Urothelium cell line (cell line): ENCODE measurements around the gene TMEM168.
"Not testable (repeated sequence)": the region's sequence is repeated elsewhere in the genome, so short reads cannot be mapped to it uniquely, and the experiment has no call there.

Experiments used
- DNase-seq: peaks from one replicate; pipeline ENCODE4 v3.0.0; 2011; ENCODE audit warnings: low spot score, mixed read lengths
- FAIRE-seq: peaks from 2 replicates; lab custom pipeline; 2011; peaks lifted over from hg19 to GRCh38; lab: Jason Lieb, UNC

Gene TMEM168

DNA sequence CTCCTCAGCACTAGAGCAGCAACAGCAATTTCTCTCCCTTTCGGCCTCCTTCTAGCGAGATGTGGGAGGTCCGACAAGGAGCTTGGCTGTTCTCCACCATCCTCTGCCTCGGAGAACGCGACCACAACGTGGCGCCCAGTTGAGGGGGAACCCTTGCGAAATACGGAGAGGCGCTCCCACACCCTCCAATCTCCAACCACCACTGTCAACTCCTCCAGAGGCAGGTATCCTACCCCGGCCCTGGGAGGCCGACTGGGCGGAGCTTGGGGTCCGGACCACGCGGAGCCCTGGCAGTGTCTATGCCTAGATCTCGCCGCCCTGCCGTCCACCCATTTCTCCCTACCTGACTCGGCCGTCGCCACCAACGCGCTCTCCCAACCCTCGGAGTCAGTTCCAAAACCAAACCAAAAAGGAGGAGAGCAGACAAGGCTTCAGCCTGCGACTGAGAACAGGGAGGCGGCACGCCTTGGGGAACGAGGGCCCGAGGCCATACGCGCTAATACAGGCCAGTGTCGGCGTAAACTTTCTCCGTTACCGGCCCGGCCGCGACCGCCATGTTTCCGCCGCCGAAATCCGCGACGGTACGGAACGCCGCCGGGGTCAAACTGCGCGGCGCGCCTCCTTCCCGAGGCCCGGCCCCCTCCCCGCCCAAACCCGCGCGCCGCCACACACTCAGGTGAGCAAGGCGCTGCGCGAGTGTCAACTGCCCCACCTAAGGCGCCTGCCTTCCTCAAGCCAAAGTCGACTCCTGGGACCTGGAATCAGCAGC lies at the start of gene TMEM168:
Gene TMEM168, minus strand, starts transcription at position 577 of the 769 bp plus-strand sequence. CDS start 5,568 bp downstream, outside the sequence.
- FAIRE-seq = no peak
- DNase-seq = peak; percentile 78

DNA sequence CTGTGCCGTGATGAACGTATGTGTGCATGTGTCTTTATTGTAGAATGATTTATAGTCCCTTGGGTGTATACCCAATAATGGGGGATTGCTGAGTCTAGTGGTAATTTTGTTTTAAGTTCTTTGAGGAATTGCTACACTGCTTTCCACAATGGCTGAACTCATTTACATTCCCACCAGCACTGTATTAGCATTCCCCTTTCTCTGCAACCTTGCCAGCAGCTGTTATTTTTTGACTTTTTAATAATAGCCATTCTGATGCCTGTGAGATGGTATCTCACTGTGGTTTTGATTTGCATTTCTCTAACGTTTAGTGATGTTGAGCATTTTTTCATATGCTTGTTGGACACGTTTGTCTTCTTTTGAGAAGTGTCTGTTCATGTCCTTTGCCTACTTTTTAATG lies 45.7 kb upstream of the TMEM168 start:
- not testable (repeated sequence) for FAIRE-seq, DNase-seq

- no peak for DNase-seq
- FAIRE-seq = no peak
Measured at GRCh38 chr7:112833082-112833481, 42.9 kb upstream of the TMEM168 start.

DNA sequence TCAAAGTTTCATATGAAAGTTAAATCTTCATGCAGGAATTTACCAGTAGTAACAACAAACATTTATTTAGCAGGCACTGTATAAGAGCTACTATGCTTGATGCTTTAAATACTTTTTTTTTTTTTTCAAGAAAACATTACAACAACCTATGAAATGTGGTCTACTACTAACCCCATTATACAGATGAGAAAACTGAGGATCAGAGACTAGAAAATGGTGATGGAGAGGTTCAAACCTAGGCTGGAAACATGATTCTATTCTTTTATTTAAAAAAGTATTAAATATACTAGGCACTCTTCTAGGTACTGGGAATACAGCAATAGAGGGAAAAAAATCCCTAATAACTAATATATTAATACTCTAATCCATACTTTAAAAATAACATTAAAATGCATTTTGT lies 40.6 kb upstream of the TMEM168 start:
- FAIRE-seq = no peak

DNA sequence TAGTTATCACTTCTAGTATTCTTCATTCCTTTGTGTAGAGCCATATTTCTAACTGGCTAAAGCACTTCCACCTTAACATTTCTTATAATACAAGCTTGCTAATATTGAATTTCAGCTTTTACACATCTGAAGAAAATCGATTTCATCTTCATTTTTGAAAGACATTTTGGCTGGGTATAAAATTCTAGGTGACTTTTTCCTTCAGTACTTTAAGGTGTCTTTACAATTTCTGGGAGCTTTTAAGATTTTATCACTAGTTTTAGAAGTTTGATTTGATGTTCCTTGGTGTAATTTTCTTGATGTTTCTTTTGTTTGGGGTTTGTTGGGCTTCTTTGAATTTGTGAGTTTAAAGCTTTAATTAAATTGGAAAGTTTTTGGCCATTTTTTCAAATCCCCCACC lies 38.5 kb upstream of the TMEM168 start:
- no peak for FAIRE-seq

More for the DNA sequence above, 40.6 kb upstream of the TMEM168 start:
- no peak for DNase-seq

DNA sequence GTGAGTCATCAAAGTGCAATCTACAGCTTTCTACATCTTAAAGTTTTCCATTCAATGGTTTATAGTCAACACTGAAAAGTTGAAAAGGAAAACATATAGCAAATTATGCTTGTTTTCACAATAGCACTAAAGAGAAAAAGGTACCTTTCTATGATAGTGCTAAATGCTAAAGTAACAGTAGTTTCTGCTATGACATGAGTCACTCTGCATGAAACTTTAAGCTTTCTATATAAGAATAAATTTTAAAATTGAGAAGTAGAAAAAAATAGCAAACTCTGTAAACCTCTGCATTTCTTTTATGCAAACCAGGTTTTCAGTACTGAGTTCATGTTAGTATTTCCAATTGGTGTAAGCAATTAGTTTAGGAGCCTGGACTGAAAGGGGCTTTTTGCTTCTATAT lies 31.2 kb upstream of the TMEM168 start:
- FAIRE-seq (no peak), DNase-seq (no peak)

More for the DNA sequence above, 38.5 kb upstream of the TMEM168 start:
- no peak for DNase-seq

DNA sequence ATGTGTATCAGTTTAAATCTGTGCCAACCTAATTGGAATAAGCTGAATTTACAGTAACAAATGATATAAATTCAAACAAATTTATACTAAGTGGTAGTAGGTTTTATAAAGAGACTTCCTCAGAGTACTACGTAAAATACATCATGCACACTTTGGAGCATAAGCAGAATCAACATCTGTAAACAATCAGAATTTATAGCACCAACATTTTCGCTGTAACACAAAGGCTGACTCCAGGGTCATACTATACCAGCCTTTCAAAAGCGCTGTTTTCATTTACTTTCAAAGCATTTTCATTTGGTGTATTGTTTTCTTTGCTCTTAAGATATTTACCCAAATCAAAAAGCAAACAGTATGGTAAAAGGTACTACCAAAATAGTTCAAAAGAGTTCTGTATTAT lies 29.3 kb upstream of the TMEM168 start:
- no peak for DNase-seq
- no peak for FAIRE-seq

GRCh38 chr7:112806156-112806555 lies 16.0 kb upstream of the TMEM168 start:
- FAIRE-seq (no peak), DNase-seq (no peak)

DNA sequence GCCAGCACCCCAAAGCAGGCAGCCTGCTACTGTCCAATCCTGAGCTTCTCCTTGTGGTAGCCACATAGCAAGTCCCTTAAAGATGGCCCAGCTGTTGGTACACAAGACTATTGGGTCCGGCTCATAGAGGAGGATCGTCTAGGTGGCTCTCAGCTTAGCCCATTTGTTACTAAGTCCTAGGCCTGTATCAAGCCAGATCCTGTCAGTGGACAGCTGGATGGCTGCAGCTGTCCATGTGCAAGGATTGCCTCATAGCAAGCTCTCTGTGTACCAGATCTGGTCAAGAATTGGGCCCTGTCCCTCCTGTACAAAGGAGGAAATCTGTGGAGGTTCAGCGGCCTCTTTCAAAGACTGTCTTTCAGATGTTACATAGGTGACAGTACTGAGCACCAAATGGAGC lies 12.2 kb upstream of the TMEM168 start:
- FAIRE-seq (no peak), DNase-seq (no peak)

DNA sequence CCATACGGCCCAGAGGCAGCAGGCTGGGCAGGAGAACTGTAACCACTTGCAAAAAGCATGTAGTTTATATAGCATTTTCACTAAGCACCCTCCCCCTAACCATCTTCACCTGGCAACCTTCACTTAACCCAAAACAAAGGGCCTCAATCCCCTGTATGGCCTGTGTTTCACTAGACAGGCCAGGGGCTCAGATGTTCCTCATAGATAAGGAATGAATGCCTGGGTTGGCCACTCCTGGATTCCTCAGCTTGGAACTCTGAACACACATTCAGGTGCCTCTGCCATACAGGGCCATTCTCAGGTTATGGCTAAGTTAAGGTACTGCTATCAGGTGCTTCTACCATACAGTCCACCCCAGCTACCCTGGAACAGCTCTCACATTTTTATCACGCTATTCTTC lies 10.3 kb upstream of the TMEM168 start:
- FAIRE-seq (no peak), DNase-seq (no peak)

DNA sequence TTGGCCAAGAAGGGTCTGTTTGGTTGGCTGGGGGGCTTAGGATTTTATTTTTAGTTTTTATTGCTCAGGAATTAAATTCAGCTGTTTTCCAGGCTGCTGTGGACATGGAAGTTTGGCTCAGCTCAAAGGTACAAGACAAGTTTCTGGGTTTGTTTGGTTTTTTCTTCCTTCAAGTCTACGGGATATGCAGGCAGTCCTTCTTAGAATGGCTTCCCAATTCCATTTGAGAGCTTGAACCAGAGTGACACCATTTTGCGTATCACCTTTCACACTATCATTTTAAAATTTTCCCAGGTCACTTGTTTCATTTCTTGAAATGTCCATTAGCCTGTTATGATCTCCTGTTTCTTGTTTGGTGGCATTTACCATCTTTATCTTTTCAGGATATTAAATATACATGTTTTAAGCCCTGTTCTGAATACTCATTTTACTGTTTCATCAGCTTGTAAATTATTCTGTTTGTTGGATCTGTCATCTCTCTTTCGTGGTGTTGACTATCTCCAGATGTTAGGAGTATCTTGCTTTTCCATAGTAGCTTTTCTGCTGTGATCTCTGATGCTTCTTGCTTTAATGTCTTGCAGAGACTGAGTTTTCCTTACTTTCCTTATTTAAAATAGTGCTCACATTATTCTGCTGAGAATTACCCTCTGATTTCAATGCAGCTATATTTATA lies 9.4 kb upstream of the TMEM168 start:
- FAIRE-seq (no peak), DNase-seq (no peak)

DNA sequence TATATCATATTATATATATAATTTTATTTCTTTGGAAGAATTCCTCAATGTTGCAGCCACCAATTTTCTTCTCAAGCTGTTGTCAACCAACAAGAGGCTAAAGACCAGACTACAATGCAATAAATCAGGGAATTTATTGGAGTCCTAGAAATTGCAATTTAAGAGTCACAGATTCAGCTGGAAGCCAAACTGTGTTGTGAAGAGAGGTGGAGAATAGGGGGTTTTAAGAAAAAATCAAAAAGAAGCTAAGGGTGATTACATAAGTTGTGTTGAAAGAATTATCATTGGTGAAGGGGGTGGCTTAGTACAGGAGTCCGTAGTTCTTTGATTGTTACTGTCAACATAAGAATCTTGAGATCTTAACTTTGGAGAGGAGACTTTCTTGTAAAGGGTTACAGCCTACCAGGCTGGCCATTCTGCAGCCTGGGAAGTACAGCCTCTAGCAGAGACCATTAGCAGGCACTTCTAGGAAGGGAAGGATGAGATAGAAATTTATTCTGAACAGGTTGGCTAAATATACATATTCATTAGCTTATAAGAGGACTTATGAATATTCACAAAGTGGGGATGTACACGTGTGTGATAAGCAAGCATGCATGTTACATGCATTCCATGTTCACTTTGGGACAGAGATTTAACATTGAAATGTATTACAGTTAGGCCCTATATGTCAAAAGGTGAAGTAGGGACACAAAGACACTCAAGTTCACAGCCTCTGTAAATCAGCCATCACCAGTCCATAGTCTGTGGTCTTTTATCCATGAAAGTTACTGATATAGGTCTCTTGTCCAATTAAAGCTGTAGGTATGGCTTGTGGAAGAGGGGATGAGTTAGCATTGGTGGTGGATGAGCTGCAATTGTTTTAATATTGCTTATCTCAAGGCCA lies 8.3 kb upstream of the TMEM168 start:
- DNase-seq (no peak), FAIRE-seq (no peak)

DNA sequence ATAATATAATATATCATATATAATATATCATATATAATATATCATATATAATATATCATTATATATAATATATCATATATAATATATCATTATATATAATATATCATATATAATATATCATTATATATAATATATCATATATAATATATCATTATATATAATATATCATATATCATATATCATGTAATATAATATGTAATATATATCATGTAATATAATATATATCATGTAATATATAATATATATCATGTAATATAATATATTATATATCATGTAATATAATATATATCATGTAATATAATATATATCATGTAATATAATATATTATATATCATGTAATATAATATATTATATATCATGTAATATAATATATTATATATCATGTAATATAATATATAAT lies 6.4 kb upstream of the TMEM168 start:
- FAIRE-seq, DNase-seq: not testable (repeated sequence)

DNA sequence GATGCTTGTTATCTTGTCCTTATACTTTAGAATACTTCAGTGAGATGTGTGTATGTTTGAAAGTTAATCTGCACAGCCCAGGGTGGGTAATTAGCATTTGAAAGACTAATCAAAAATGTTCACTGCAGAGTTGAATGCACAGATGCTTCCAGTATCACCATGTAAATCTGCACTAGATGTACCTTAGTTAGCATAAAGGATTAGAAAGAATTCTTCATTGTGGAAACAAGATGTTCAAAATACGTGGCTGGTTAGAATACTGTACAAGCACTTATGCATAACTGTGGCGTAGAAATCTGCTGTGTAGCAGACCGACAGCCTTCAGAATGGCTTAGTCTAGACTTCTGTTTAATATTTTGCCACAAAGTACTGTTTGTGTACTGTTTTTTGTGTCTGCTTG lies 2.2 kb upstream of the TMEM168 start:
- no peak for DNase-seq
- FAIRE-seq = no peak

DNA sequence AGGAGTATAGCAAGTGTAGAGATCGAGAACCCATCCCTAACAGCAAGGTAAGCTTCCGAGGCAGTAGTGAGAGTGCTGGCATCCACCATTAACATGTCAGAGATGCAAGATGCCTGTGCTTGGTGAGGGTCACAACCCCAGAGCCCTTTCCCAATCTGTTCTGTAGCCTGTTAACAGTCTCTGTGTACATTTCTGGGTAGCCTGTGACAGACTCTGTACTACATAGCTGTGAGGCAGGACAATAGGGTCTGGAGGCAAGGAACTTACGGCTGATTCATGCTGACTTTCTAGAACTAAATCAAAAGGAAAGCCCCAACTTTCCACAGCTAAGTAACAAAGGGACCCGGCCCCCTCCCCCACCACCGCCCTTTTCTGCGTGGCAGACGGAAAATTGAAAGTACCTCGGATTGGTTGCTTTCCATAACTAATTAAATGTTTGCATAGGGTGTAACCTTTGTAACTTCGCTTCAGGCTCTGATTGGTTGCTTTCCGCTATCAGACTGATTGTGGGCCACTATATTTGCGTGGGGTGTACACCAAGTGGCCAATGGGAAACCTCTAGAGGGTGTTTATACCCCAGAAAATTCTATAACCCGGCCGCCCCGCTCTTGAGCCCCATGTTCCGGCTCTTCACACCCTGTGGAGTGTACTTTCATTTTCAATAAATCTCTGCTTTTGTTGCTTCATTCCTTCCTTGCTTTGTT lies 1.4 kb upstream of the TMEM168 start:
- FAIRE-seq (no peak), DNase-seq (no peak)

GRCh38 chr7:112790586-112791003 lies 402 bp upstream of the TMEM168 start:
- no peak for DNase-seq
- FAIRE-seq = no peak

DNA sequence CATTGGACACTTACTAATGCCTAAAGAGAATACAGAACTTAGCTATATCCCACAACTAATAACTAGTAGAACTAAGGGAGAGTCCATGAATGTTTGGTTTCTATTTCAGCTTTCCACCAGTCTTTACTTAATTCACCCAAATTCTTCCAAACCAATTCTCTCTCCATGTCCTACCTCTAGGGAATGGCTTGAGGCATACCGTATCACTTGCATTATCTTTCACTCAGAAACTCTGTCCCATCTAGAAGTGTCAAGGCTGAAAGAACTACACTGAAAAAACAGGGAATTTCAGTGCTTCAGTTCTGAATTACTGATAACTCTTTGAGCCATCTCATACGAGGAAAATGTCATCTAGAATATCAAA lies 758 bp downstream of the TMEM168 start:
- DNase-seq (no peak), FAIRE-seq (no peak)

GRCh38 chr7:112788778-112789343 lies 1.3 kb downstream of the TMEM168 start:
- FAIRE-seq (no peak), DNase-seq (no peak)

DNA sequence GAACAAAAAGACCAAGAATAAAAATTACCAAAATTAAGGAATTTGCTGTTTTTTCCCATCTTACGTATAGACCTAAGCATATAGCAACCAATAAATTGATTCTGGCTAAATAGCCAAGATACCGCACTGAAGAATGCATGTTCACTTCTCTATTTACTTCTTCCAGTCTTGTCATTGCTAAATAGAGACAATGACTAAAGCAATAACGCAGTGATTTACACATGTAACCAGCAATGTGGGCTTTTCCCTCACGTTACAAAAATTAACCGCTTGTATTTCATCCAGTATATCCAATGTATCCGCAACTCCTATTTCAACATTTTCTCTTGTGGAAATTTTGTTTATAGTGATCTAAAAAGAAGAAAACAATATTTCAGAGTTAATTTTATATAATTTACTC lies 5.6 kb downstream of the TMEM168 start:
- FAIRE-seq (no peak), DNase-seq (no peak)

GRCh38 chr7:112782498-112782897 lies 7.7 kb downstream of the TMEM168 start:
- FAIRE-seq (no peak), DNase-seq (no peak)
